WTC11 (cell line): ENCODE data around the gene KPNA3. TPM values are rescaled to one million over a fixed set of nuclear protein-coding genes. Genes with fewer than 3 reads are reported as not detected.

ENCODE experiments used
- CBFB ChIP-seq: sonication (generic); formaldehyde crosslinking; IDR thresholded peaks from 2 replicates; pipeline ENCODE4 v1.8.1; 2022; ENCODE audit warnings: mild to moderate bottlenecking, low read depth, missing genetic modification reagents
- ELF4 ChIP-seq: sonication (generic); formaldehyde crosslinking; IDR thresholded peaks from 2 replicates; pipeline ENCODE4 v1.8.1; 2022; ENCODE audit warnings: low read depth, mild to moderate bottlenecking, moderate library complexity, missing genetic modification reagents
- ESRRA ChIP-seq: sonication (generic); formaldehyde crosslinking; IDR thresholded peaks from 2 replicates; pipeline ENCODE4 v1.8.1; 2022; ENCODE audit warnings: mild to moderate bottlenecking, missing genetic modification reagents, borderline replicate concordance
- ETV6 ChIP-seq: sonication (generic); formaldehyde crosslinking; IDR thresholded peaks from 2 replicates; pipeline ENCODE4 v1.8.1; 2022; ENCODE audit warnings: mild to moderate bottlenecking, missing genetic modification reagents
- GABPB1 ChIP-seq: sonication (generic); formaldehyde crosslinking; IDR thresholded peaks from 2 replicates; pipeline ENCODE4 v1.8.1; 2023; ENCODE audit warnings: mild to moderate bottlenecking, missing genetic modification reagents
- MYBL2 ChIP-seq: sonication (generic); formaldehyde crosslinking; IDR thresholded peaks from 2 replicates; pipeline ENCODE4 v1.8.1; 2023; ENCODE audit warnings: mild to moderate bottlenecking, moderate library complexity, missing genetic modification reagents
- NFATC4 ChIP-seq: fragments of 250-450 bp; sonication (Bioruptor Pico); IDR thresholded peaks from 2 replicates; pipeline ENCODE4 v1.9.0; 2021; ENCODE audit warnings: mild to moderate bottlenecking
- NFE2L1 ChIP-seq: sonication (generic); formaldehyde crosslinking; IDR thresholded peaks from 2 replicates; pipeline ENCODE4 v1.8.1; 2023; ENCODE audit warnings: missing genetic modification reagents
- NFYB ChIP-seq: sonication (generic); formaldehyde crosslinking; conservative IDR thresholded peaks from 2 replicates; pipeline ENCODE4 v1.8.0; 2022; ENCODE audit warnings: low read depth, missing genetic modification reagents
- PRDM15 ChIP-seq: sonication (generic); formaldehyde crosslinking; IDR thresholded peaks from 2 replicates; pipeline ENCODE4 v1.8.0; 2022; ENCODE audit warnings: missing genetic modification reagents
- PRRX2 ChIP-seq: fragments of 250-450 bp; sonication (Bioruptor Pico); IDR thresholded peaks from 2 replicates; pipeline ENCODE4 v1.8.0; 2021; ENCODE audit warnings: mild to moderate bottlenecking
- SMAD3 ChIP-seq: sonication (generic); formaldehyde crosslinking; IDR thresholded peaks from 2 replicates; pipeline ENCODE4 v1.8.0; 2022; ENCODE audit warnings: missing genetic modification reagents, mild to moderate bottlenecking, borderline replicate concordance
- SMAD4 ChIP-seq: sonication (generic); formaldehyde crosslinking; IDR thresholded peaks from 2 replicates; pipeline ENCODE4 v1.8.0; 2022; ENCODE audit warnings: mild to moderate bottlenecking, missing genetic modification reagents
- SP1 ChIP-seq: sonication (generic); formaldehyde crosslinking; conservative IDR thresholded peaks from 2 replicates; pipeline ENCODE4 v1.8.1; 2022; ENCODE audit warnings: missing genetic modification reagents
- TCF7 ChIP-seq: sonication (generic); formaldehyde crosslinking; IDR thresholded peaks from 2 replicates; pipeline ENCODE4 v1.8.0; 2022; ENCODE audit warnings: mild to moderate bottlenecking, low read depth, missing genetic modification reagents, moderate library complexity
- TEAD1 ChIP-seq: sonication (generic); formaldehyde crosslinking; IDR thresholded peaks from 2 replicates; pipeline ENCODE4 v1.8.0; 2022; ENCODE audit warnings: mild to moderate bottlenecking, missing genetic modification reagents
- TP53 ChIP-seq: sonication (generic); formaldehyde crosslinking; IDR thresholded peaks from 2 replicates; pipeline ENCODE4 v1.8.1; 2023; ENCODE audit warnings: mild to moderate bottlenecking, missing genetic modification reagents
- ZBTB43 ChIP-seq: sonication (generic); formaldehyde crosslinking; IDR thresholded peaks from 2 replicates; pipeline ENCODE4 v1.8.1; 2023; ENCODE audit warnings: mild to moderate bottlenecking, missing genetic modification reagents
- ZMAT4 ChIP-seq: fragments of 250-450 bp; sonication (Bioruptor Pico); IDR thresholded peaks from 2 replicates; pipeline ENCODE4 v1.9.0; 2021; ENCODE audit warnings: mild to moderate bottlenecking
- ZNF121 ChIP-seq: sonication (generic); formaldehyde crosslinking; IDR thresholded peaks from 2 replicates; pipeline ENCODE4 v1.8.0; 2023; ENCODE audit warnings: missing genetic modification reagents
- ZNF232 ChIP-seq: sonication (generic); formaldehyde crosslinking; IDR thresholded peaks from 2 replicates; pipeline ENCODE4 v1.8.0; 2022; ENCODE audit warnings: mild to moderate bottlenecking, missing genetic modification reagents
- ZNF423 ChIP-seq: fragments of 250-450 bp; sonication (Bioruptor Pico); IDR thresholded peaks from 2 replicates; pipeline ENCODE4 v2.1.2; 2022; ENCODE audit warnings: mild to moderate bottlenecking, moderate library complexity
- ZNF671 ChIP-seq: fragments of 250-450 bp; sonication (Bioruptor Pico); IDR thresholded peaks from 2 replicates; pipeline ENCODE4 v1.8.0; 2021; ENCODE audit warnings: mild to moderate bottlenecking
- total RNA-seq: library from RNA; stranded (reverse); gene quantifications from 3 replicates; pipeline ENCODE4 v1.2.3, GENCODE V29; 2021
- TF ChIP-seq, protein P1 (sequence below): fragments of 250-450 bp; sonication (Bioruptor Pico); IDR thresholded peaks from 2 replicates; pipeline ENCODE4 v1.9.0; 2021; ENCODE audit warnings: mild to moderate bottlenecking, borderline replicate concordance
- TF ChIP-seq, protein P2 (sequence below): sonication (generic); formaldehyde crosslinking; IDR thresholded peaks from 2 replicates; pipeline ENCODE4 v1.8.1; 2022; ENCODE audit warnings: missing genetic modification reagents, borderline replicate concordance
- TF ChIP-seq, protein P3 (sequence below): sonication (generic); formaldehyde crosslinking; IDR thresholded peaks from 2 replicates; pipeline ENCODE4 v1.8.1; 2022; ENCODE audit warnings: low read depth, mild to moderate bottlenecking, moderate library complexity, missing genetic modification reagents, borderline replicate concordance
- TF ChIP-seq, protein P4 (sequence below): sonication (generic); formaldehyde crosslinking; IDR thresholded peaks from 2 replicates; pipeline ENCODE4 v1.8.0; 2023; ENCODE audit warnings: missing genetic modification reagents

The KPNA3 gene
- total RNA-seq, 1 experiment from 2014 or later = 44.4 TPM

GRCh38 chr13:49690995-49691784, 101.3 kb downstream of the KPNA3 start, which contains the start of gene EBPL (continued):
- TF ChIP-seq, protein P1, sequence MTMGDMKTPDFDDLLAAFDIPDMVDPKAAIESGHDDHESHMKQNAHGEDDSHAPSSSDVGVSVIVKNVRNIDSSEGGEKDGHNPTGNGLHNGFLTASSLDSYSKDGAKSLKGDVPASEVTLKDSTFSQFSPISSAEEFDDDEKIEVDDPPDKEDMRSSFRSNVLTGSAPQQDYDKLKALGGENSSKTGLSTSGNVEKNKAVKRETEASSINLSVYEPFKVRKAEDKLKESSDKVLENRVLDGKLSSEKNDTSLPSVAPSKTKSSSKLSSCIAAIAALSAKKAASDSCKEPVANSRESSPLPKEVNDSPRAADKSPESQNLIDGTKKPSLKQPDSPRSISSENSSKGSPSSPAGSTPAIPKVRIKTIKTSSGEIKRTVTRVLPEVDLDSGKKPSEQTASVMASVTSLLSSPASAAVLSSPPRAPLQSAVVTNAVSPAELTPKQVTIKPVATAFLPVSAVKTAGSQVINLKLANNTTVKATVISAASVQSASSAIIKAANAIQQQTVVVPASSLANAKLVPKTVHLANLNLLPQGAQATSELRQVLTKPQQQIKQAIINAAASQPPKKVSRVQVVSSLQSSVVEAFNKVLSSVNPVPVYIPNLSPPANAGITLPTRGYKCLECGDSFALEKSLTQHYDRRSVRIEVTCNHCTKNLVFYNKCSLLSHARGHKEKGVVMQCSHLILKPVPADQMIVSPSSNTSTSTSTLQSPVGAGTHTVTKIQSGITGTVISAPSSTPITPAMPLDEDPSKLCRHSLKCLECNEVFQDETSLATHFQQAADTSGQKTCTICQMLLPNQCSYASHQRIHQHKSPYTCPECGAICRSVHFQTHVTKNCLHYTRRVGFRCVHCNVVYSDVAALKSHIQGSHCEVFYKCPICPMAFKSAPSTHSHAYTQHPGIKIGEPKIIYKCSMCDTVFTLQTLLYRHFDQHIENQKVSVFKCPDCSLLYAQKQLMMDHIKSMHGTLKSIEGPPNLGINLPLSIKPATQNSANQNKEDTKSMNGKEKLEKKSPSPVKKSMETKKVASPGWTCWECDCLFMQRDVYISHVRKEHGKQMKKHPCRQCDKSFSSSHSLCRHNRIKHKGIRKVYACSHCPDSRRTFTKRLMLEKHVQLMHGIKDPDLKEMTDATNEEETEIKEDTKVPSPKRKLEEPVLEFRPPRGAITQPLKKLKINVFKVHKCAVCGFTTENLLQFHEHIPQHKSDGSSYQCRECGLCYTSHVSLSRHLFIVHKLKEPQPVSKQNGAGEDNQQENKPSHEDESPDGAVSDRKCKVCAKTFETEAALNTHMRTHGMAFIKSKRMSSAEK (CRISPR knock-in tag) = no peak
- TF ChIP-seq NFYB (peak; percentile 71), ZMAT4 (CRISPR knock-in tag) (no peak), ZNF671 (CRISPR knock-in tag) (no peak), GABPB1 (CRISPR knock-in tag) (peak; percentile 68), NFE2L1 (CRISPR knock-in tag) (peak; percentile 94), SMAD3 (CRISPR knock-in tag) (peak; percentile 93; the same call in 1 of the 2 replicates), MYBL2 (CRISPR knock-in tag) (peak; percentile 98), ESRRA (CRISPR knock-in tag) (peak; percentile 66; the same call in 1 of the 2 replicates), ZNF232 (peak; percentile 95), PRDM15 (CRISPR knock-in tag) (no peak), ELF4 (CRISPR knock-in tag) (no peak), TCF7 (peak; percentile 88), ETV6 (peak; percentile 95), SP1 (CRISPR knock-in tag) (peak; percentile 98), ZBTB43 (peak; percentile 94), ZNF423 (CRISPR knock-in tag) (no peak), CBFB (CRISPR knock-in tag) (peak; percentile 98), PRRX2 (peak; percentile 64; the same call in 1 of the 2 replicates), TEAD1 (CRISPR knock-in tag) (peak; percentile 94), ZNF121 (CRISPR knock-in tag) (peak; percentile 2; the same call in 1 of the 2 replicates), TP53 (CRISPR knock-in tag) (peak; percentile 96), NFATC4 (no peak), SMAD4 (CRISPR knock-in tag) (0 out of 2 replicates have a peak, but pooled peaks have one; percentile 9)
- TF ChIP-seq, protein P2, sequence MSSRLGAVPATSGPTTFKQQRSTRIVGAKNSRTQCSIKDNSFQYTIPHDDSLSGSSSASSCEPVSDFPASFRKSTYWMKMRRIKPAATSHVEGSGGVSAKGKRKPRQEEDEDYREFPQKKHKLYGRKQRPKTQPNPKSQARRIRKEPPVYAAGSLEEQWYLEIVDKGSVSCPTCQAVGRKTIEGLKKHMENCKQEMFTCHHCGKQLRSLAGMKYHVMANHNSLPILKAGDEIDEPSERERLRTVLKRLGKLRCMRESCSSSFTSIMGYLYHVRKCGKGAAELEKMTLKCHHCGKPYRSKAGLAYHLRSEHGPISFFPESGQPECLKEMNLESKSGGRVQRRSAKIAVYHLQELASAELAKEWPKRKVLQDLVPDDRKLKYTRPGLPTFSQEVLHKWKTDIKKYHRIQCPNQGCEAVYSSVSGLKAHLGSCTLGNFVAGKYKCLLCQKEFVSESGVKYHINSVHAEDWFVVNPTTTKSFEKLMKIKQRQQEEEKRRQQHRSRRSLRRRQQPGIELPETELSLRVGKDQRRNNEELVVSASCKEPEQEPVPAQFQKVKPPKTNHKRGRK (CRISPR knock-in tag) = 0 out of 2 replicates have a peak, but pooled peaks have one; percentile 64
- TF ChIP-seq, protein P3, sequence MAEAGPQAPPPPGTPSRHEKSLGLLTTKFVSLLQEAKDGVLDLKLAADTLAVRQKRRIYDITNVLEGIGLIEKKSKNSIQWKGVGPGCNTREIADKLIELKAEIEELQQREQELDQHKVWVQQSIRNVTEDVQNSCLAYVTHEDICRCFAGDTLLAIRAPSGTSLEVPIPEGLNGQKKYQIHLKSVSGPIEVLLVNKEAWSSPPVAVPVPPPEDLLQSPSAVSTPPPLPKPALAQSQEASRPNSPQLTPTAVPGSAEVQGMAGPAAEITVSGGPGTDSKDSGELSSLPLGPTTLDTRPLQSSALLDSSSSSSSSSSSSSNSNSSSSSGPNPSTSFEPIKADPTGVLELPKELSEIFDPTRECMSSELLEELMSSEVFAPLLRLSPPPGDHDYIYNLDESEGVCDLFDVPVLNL (CRISPR knock-in tag) = peak; percentile 65; the same call in 1 of the 2 replicates
- TF ChIP-seq, protein P4, sequence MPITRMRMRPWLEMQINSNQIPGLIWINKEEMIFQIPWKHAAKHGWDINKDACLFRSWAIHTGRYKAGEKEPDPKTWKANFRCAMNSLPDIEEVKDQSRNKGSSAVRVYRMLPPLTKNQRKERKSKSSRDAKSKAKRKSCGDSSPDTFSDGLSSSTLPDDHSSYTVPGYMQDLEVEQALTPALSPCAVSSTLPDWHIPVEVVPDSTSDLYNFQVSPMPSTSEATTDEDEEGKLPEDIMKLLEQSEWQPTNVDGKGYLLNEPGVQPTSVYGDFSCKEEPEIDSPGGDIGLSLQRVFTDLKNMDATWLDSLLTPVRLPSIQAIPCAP (CRISPR knock-in tag) = no peak
